WTC11 (cell line): ENCODE measurements around the gene CSF2. TPM values are rescaled to one million over a fixed set of nuclear protein-coding genes. Genes with fewer than 3 reads are reported as not detected.

Source experiments
- ATAC-seq: fragments of 200-7000 bp; cut with Tn5 transposase; 2 replicates; pipeline ENCODE4 v1.10.0; 2021; ENCODE audit warnings: mild to moderate bottlenecking, moderate library complexity
- CTCF ChIA-PET: fragments of 300-600 bp; sonication (Branson Sonifier 250); formaldehyde crosslinking; loops from one replicate; lab custom pipeline; 2021; ENCODE audit warnings: antibody characterized with exemption; lab: Charles Lee
- POLR2A ChIA-PET: fragments of 350-600 bp; sonication (Branson Sonifier 250); formaldehyde crosslinking; loops from one replicate; lab custom pipeline; 2021; ENCODE audit warnings: antibody characterized with exemption; lab: Charles Lee
- DNase-seq: peaks from one replicate; pipeline ENCODE4 v3.0.0; 2021; ENCODE audit warnings: low spot score
- H3K27ac Mint-ChIP-seq: 2 replicates; pipeline ENCODE4 v1.8.0; 2021; ENCODE audit warnings: mixed read lengths
- H3K27me3 Mint-ChIP-seq: 2 replicates; pipeline ENCODE4 v1.8.0; 2021; ENCODE audit warnings: low read depth, mild to moderate bottlenecking, moderate library complexity, mixed read lengths
- H3K36me3 Mint-ChIP-seq: 2 replicates; pipeline ENCODE4 v1.8.0; 2021; ENCODE audit warnings: mixed read lengths
- H3K4me1 Mint-ChIP-seq: 2 replicates; pipeline ENCODE4 v1.8.0; 2022; ENCODE audit warnings: mixed read lengths
- H3K4me3 Mint-ChIP-seq: 2 replicates; pipeline ENCODE4 v1.8.0; 2021; ENCODE audit warnings: mild to moderate bottlenecking, moderate library complexity, mixed read lengths
- H3K9me3 Mint-ChIP-seq: 2 replicates; pipeline ENCODE4 v1.8.0; 2021; ENCODE audit warnings: mixed read lengths
- CREB1 ChIP-seq: sonication (generic); formaldehyde crosslinking; IDR thresholded peaks from 2 replicates; pipeline ENCODE4 v1.8.0; 2023; ENCODE audit warnings: mild to moderate bottlenecking, missing genetic modification reagents
- EMX1 ChIP-seq: fragments of 250-450 bp; sonication (Bioruptor Pico); IDR thresholded peaks from 2 replicates; pipeline ENCODE4 v1.8.0; 2021; ENCODE audit warnings: mild to moderate bottlenecking
- FOXK1 ChIP-seq: sonication (generic); formaldehyde crosslinking; IDR thresholded peaks from 2 replicates; pipeline ENCODE4 v1.8.0; 2022; ENCODE audit warnings: mild to moderate bottlenecking, moderate library complexity, missing genetic modification reagents
- FOXP1 ChIP-seq: sonication (generic); formaldehyde crosslinking; IDR thresholded peaks from 2 replicates; pipeline ENCODE4 v1.8.0; 2022; ENCODE audit warnings: missing genetic modification reagents, mild to moderate bottlenecking, moderate library complexity, borderline replicate concordance
- GABPB1 ChIP-seq: sonication (generic); formaldehyde crosslinking; IDR thresholded peaks from 2 replicates; pipeline ENCODE4 v1.8.1; 2023; ENCODE audit warnings: mild to moderate bottlenecking, missing genetic modification reagents
- GRHL2 ChIP-seq: fragments of 250-450 bp; sonication (Bioruptor Pico); IDR thresholded peaks from 2 replicates; pipeline ENCODE4 v1.8.0; 2022; ENCODE audit warnings: mild to moderate bottlenecking, moderate library complexity; ENCODE audit not compliant: insufficient replicate concordance, severe bottlenecking
- GTF2I ChIP-seq: fragments of 250-450 bp; sonication (Bioruptor Pico); conservative IDR thresholded peaks from 2 replicates; pipeline ENCODE4 v1.4.0; 2021; ENCODE audit warnings: mild to moderate bottlenecking
- JUN ChIP-seq: sonication (generic); formaldehyde crosslinking; IDR thresholded peaks from 2 replicates; pipeline ENCODE4 v1.8.0; 2023; ENCODE audit warnings: mild to moderate bottlenecking, missing genetic modification reagents
- KAT7 ChIP-seq: sonication (generic); formaldehyde crosslinking; IDR thresholded peaks from 2 replicates; pipeline ENCODE4 v1.8.1; 2023; ENCODE audit warnings: missing genetic modification reagents, mild to moderate bottlenecking, borderline replicate concordance
- PRRX2 ChIP-seq: fragments of 250-450 bp; sonication (Bioruptor Pico); IDR thresholded peaks from 2 replicates; pipeline ENCODE4 v1.8.0; 2021; ENCODE audit warnings: mild to moderate bottlenecking
- SMAD4 ChIP-seq: sonication (generic); formaldehyde crosslinking; IDR thresholded peaks from 2 replicates; pipeline ENCODE4 v1.8.0; 2022; ENCODE audit warnings: mild to moderate bottlenecking, missing genetic modification reagents
- TP53 ChIP-seq: sonication (generic); formaldehyde crosslinking; IDR thresholded peaks from 2 replicates; pipeline ENCODE4 v1.8.1; 2023; ENCODE audit warnings: mild to moderate bottlenecking, missing genetic modification reagents
- ZBTB21 ChIP-seq: sonication (generic); formaldehyde crosslinking; IDR thresholded peaks from 2 replicates; pipeline ENCODE4 v1.8.1; 2023; ENCODE audit warnings: mild to moderate bottlenecking, missing genetic modification reagents, borderline replicate concordance
- ZNF138 ChIP-seq: sonication (generic); formaldehyde crosslinking; conservative IDR thresholded peaks from 2 replicates; pipeline ENCODE4 v1.8.1; 2022; ENCODE audit warnings: mild to moderate bottlenecking, moderate library complexity, missing genetic modification reagents
- ZNF232 ChIP-seq: sonication (generic); formaldehyde crosslinking; IDR thresholded peaks from 2 replicates; pipeline ENCODE4 v1.8.0; 2022; ENCODE audit warnings: mild to moderate bottlenecking, missing genetic modification reagents
- ZNF317 ChIP-seq: sonication (generic); formaldehyde crosslinking; IDR thresholded peaks from 2 replicates; pipeline ENCODE4 v1.8.1; 2023; ENCODE audit warnings: low read depth, mild to moderate bottlenecking, moderate library complexity, missing genetic modification reagents, borderline replicate concordance
- total RNA-seq: library from RNA; stranded (reverse); gene quantifications from 3 replicates; pipeline ENCODE4 v1.2.3, GENCODE V29; 2021
- TF ChIP-seq, protein P1 (sequence below): sonication (generic); formaldehyde crosslinking; IDR thresholded peaks from 2 replicates; pipeline ENCODE4 v1.8.0; 2022; ENCODE audit warnings: mild to moderate bottlenecking, missing genetic modification reagents
- TF ChIP-seq, protein P2 (sequence below): sonication (generic); formaldehyde crosslinking; IDR thresholded peaks from 2 replicates; pipeline ENCODE4 v1.8.1; 2022; ENCODE audit warnings: missing genetic modification reagents, borderline replicate concordance
- TF ChIP-seq, protein P3 (sequence below): sonication (generic); formaldehyde crosslinking; IDR thresholded peaks from 2 replicates; pipeline ENCODE4 v1.8.1; 2023; ENCODE audit warnings: mild to moderate bottlenecking, missing genetic modification reagents, moderate library complexity
- TF ChIP-seq, protein P4 (sequence below): sonication (generic); formaldehyde crosslinking; IDR thresholded peaks from 2 replicates; pipeline ENCODE4 v1.8.0; 2022; ENCODE audit warnings: mild to moderate bottlenecking, missing genetic modification reagents
- TF ChIP-seq, protein P5 (sequence below): sonication (generic); formaldehyde crosslinking; IDR thresholded peaks from 2 replicates; pipeline ENCODE4 v1.8.1; 2023; ENCODE audit warnings: mild to moderate bottlenecking, missing genetic modification reagents
- TF ChIP-seq, protein P6 (sequence below): fragments of 250-450 bp; sonication (Bioruptor Pico); IDR thresholded peaks from 2 replicates; pipeline ENCODE4 v1.9.0; 2021; ENCODE audit warnings: mild to moderate bottlenecking, borderline replicate concordance
- TF ChIP-seq, protein P7 (sequence below): fragments of 250-450 bp; sonication (Bioruptor Pico); IDR thresholded peaks from 2 replicates; pipeline ENCODE4 v1.9.0; 2021; ENCODE audit warnings: moderate library complexity, mild to moderate bottlenecking, inconsistent platforms, borderline replicate concordance
- TF ChIP-seq, protein P8 (sequence below): sonication (generic); formaldehyde crosslinking; IDR thresholded peaks from 2 replicates; pipeline ENCODE4 v1.8.0; 2023; ENCODE audit warnings: missing genetic modification reagents

Gene CSF2
- total RNA-seq, 1 experiment from 2014 or later, result not detected

DNA sequence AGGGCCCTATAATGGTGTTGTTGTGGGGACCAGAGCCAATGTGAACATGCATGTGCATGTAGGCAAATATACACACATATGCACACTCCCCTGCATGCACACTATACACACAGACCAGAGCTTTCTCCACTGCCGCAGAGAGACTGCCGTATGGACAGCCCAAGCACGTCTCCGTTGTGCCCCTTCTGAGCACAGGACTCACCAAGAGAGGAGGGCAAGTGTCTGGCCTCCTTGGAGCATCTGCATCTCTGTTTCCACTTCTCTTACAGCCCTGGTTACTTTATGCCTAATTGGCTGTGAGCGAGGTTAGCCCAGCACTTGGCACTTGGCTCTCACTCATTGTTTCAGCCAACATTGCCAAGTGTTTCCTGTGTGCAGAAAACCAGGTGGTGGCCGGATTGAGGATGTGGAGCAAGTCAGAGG is 30.4 kb downstream of the CSF2 start (continued):
- TF ChIP-seq, protein P1, sequence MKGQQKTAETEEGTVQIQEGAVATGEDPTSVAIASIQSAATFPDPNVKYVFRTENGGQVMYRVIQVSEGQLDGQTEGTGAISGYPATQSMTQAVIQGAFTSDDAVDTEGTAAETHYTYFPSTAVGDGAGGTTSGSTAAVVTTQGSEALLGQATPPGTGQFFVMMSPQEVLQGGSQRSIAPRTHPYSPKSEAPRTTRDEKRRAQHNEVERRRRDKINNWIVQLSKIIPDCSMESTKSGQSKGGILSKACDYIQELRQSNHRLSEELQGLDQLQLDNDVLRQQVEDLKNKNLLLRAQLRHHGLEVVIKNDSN (CRISPR knock-in tag), result no peak
- TF ChIP-seq ZBTB21 (CRISPR knock-in tag) (no peak), ZNF317 (CRISPR knock-in tag) (no peak), PRRX2 (CRISPR knock-in tag) (no peak), FOXK1 (CRISPR knock-in tag) (no peak)
- TF ChIP-seq, protein P2, sequence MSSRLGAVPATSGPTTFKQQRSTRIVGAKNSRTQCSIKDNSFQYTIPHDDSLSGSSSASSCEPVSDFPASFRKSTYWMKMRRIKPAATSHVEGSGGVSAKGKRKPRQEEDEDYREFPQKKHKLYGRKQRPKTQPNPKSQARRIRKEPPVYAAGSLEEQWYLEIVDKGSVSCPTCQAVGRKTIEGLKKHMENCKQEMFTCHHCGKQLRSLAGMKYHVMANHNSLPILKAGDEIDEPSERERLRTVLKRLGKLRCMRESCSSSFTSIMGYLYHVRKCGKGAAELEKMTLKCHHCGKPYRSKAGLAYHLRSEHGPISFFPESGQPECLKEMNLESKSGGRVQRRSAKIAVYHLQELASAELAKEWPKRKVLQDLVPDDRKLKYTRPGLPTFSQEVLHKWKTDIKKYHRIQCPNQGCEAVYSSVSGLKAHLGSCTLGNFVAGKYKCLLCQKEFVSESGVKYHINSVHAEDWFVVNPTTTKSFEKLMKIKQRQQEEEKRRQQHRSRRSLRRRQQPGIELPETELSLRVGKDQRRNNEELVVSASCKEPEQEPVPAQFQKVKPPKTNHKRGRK (CRISPR knock-in tag), result no peak
- TF ChIP-seq, protein P3, sequence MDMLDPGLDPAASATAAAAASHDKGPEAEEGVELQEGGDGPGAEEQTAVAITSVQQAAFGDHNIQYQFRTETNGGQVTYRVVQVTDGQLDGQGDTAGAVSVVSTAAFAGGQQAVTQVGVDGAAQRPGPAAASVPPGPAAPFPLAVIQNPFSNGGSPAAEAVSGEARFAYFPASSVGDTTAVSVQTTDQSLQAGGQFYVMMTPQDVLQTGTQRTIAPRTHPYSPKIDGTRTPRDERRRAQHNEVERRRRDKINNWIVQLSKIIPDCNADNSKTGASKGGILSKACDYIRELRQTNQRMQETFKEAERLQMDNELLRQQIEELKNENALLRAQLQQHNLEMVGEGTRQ (CRISPR knock-in tag), result no peak

DNA sequence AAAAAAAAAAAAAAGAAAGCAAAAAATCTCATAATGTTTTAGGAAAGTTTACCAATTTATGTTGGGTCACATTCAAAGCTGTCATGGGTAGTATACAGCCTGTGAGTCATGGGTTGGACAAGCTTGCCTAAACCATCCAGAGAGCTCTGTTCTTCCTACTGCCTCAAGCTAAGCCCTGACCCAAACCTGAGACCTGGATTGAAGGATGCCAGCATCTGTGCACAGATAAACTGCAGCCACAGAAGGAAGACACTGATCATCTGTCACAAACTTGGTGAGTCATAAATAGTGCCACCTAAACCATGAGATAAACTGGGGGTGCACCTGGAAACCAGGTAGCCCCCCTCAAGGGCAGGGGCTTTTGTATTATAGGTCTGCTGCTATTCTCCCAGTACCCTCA is 31.0 kb downstream of the CSF2 start:
- POLR2A ChIA-PET, result no interaction called here
- CTCF ChIA-PET, result interaction anchor here (0.6 kb wide), 2 partner anchors 11 to 392 kb away, joined by 3 to 6 read pairs; no protein-coding TSS in a partner anchor

More for the DNA sequence above, 31.0 kb downstream of the CSF2 start:
- Mint-ChIP-seq H3K36me3 (no peaks in the 10 kb centered on the region), H3K4me1 (no peaks in the 10 kb centered on the region), H3K27me3 (no peaks in the 10 kb centered on the region; the same call in 1 of the 2 replicates), H3K27ac (no peak overlapping the region)
- TF ChIP-seq, protein P4, sequence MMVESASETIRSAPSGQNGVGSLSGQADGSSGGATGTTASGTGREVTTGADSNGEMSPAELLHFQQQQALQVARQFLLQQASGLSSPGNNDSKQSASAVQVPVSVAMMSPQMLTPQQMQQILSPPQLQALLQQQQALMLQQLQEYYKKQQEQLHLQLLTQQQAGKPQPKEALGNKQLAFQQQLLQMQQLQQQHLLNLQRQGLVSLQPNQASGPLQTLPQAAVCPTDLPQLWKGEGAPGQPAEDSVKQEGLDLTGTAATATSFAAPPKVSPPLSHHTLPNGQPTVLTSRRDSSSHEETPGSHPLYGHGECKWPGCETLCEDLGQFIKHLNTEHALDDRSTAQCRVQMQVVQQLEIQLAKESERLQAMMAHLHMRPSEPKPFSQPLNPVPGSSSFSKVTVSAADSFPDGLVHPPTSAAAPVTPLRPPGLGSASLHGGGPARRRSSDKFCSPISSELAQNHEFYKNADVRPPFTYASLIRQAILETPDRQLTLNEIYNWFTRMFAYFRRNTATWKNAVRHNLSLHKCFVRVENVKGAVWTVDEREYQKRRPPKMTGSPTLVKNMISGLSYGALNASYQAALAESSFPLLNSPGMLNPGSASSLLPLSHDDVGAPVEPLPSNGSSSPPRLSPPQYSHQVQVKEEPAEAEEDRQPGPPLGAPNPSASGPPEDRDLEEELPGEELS (CRISPR knock-in tag), result no peak
- TF ChIP-seq, protein P5, sequence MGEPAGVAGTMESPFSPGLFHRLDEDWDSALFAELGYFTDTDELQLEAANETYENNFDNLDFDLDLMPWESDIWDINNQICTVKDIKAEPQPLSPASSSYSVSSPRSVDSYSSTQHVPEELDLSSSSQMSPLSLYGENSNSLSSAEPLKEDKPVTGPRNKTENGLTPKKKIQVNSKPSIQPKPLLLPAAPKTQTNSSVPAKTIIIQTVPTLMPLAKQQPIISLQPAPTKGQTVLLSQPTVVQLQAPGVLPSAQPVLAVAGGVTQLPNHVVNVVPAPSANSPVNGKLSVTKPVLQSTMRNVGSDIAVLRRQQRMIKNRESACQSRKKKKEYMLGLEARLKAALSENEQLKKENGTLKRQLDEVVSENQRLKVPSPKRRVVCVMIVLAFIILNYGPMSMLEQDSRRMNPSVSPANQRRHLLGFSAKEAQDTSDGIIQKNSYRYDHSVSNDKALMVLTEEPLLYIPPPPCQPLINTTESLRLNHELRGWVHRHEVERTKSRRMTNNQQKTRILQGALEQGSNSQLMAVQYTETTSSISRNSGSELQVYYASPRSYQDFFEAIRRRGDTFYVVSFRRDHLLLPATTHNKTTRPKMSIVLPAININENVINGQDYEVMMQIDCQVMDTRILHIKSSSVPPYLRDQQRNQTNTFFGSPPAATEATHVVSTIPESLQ, result no peak
- TF ChIP-seq SMAD4 (CRISPR knock-in tag) (no peak), ZNF138 (no peak), JUN (CRISPR knock-in tag) (no peak), EMX1 (no peak), GTF2I (CRISPR knock-in tag) (no peak), GRHL2 (CRISPR knock-in tag) (no peak), TP53 (CRISPR knock-in tag) (no peak), CREB1 (CRISPR knock-in tag) (no peak), ZBTB21 (CRISPR knock-in tag) (no peak), KAT7 (CRISPR knock-in tag) (no peak), GABPB1 (no peak), ZNF232 (CRISPR knock-in tag) (no peak), FOXP1 (no peak)
- TF ChIP-seq, protein P6, sequence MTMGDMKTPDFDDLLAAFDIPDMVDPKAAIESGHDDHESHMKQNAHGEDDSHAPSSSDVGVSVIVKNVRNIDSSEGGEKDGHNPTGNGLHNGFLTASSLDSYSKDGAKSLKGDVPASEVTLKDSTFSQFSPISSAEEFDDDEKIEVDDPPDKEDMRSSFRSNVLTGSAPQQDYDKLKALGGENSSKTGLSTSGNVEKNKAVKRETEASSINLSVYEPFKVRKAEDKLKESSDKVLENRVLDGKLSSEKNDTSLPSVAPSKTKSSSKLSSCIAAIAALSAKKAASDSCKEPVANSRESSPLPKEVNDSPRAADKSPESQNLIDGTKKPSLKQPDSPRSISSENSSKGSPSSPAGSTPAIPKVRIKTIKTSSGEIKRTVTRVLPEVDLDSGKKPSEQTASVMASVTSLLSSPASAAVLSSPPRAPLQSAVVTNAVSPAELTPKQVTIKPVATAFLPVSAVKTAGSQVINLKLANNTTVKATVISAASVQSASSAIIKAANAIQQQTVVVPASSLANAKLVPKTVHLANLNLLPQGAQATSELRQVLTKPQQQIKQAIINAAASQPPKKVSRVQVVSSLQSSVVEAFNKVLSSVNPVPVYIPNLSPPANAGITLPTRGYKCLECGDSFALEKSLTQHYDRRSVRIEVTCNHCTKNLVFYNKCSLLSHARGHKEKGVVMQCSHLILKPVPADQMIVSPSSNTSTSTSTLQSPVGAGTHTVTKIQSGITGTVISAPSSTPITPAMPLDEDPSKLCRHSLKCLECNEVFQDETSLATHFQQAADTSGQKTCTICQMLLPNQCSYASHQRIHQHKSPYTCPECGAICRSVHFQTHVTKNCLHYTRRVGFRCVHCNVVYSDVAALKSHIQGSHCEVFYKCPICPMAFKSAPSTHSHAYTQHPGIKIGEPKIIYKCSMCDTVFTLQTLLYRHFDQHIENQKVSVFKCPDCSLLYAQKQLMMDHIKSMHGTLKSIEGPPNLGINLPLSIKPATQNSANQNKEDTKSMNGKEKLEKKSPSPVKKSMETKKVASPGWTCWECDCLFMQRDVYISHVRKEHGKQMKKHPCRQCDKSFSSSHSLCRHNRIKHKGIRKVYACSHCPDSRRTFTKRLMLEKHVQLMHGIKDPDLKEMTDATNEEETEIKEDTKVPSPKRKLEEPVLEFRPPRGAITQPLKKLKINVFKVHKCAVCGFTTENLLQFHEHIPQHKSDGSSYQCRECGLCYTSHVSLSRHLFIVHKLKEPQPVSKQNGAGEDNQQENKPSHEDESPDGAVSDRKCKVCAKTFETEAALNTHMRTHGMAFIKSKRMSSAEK, result no peak
- TF ChIP-seq, protein P7, sequence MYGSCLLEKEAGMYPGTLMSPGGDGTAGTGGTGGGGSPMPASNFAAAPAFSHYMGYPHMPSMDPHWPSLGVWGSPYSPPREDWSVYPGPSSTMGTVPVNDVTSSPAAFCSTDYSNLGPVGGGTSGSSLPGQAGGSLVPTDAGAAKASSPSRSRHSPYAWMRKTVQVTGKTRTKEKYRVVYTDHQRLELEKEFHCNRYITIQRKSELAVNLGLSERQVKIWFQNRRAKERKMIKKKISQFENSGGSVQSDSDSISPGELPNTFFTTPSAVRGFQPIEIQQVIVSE (CRISPR knock-in tag), result no peak
- TF ChIP-seq, protein P8, sequence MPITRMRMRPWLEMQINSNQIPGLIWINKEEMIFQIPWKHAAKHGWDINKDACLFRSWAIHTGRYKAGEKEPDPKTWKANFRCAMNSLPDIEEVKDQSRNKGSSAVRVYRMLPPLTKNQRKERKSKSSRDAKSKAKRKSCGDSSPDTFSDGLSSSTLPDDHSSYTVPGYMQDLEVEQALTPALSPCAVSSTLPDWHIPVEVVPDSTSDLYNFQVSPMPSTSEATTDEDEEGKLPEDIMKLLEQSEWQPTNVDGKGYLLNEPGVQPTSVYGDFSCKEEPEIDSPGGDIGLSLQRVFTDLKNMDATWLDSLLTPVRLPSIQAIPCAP (CRISPR knock-in tag), result no peak
- TF ChIP-seq, all 79 proteins: peak for 0
- ATAC-seq, result no peak
- no peaks in the 10 kb centered on the region for H3K9me3 Mint-ChIP-seq
- H3K4me3 Mint-ChIP-seq, result no peak overlapping the region
- DNase-seq, result no peak
